Parathyroid adenoma (tissue), 2 donors: ENCODE results near the gene PACRG.

Experiments
- H2AFZ ChIP-seq: fragments of 300-600 bp; sonication (generic); one replicate; pipeline ENCODE4 v1.7.0; 2017; ENCODE audit warnings: antibody characterized with exemption, mild to moderate bottlenecking
- H3K27ac ChIP-seq: fragments of 300-600 bp; sonication (generic); one replicate; pipeline ENCODE4 v1.7.0; 2017
- H3K27me3 ChIP-seq: fragments of 300-600 bp; sonication (generic); one replicate; pipeline ENCODE4 v1.7.0; 2017; ENCODE audit warnings: low read length; ENCODE audit not compliant: control insufficient read depth, insufficient read depth
- H3K36me3 ChIP-seq: fragments of 300-600 bp; sonication (generic); one replicate; pipeline ENCODE4 v1.7.0; 2017; ENCODE audit warnings: low read length; ENCODE audit not compliant: control insufficient read depth, insufficient read depth
- H3K4me1 ChIP-seq: fragments of 300-600 bp; sonication (generic); one replicate; pipeline ENCODE4 v1.7.0; 2017; ENCODE audit warnings: control low read depth
- H3K4me2 ChIP-seq: fragments of 300-600 bp; sonication (generic); one replicate; pipeline ENCODE4 v1.7.0; 2017; ENCODE audit warnings: low read length
- H3K4me3 ChIP-seq: fragments of 300-600 bp; sonication (generic); one replicate; pipeline ENCODE4 v1.7.0; 2017; ENCODE audit warnings: low read depth, low read length
- H3K79me2 ChIP-seq: fragments of 300-600 bp; sonication (generic); one replicate; pipeline ENCODE4 v1.7.0; 2017; ENCODE audit warnings: control low read depth
- H3K9ac ChIP-seq: fragments of 300-600 bp; sonication (generic); one replicate; pipeline ENCODE4 v1.7.0; 2017; ENCODE audit warnings: mild to moderate bottlenecking
- H3K9me3 ChIP-seq: fragments of 300-600 bp; sonication (generic); one replicate; pipeline ENCODE4 v1.7.0; 2017; ENCODE audit warnings: low read length; ENCODE audit not compliant: control insufficient read depth
- CTCF ChIP-seq: fragments of 300-600 bp; sonication (generic); IDR thresholded peaks from one replicate; pipeline ENCODE4 v1.7.0; 2017; ENCODE audit warnings: antibody characterized with exemption, mild to moderate bottlenecking
- donor health status: primary hyperparathyroidism.

PACRG gene

GRCh38 chr6:163121270-163121669, 393.5 kb downstream of the PACRG start:
- no peak overlapping the region for H3K4me3 ChIP-seq
- no peaks in the 10 kb centered on the region for H3K9me3 ChIP-seq
- H3K9ac ChIP-seq, result no peak overlapping the region
- H2AFZ ChIP-seq, result no peak overlapping the region
- H3K27ac ChIP-seq, result no peak overlapping the region
- no peaks in the 10 kb centered on the region for H3K79me2 ChIP-seq
- TF ChIP-seq CTCF, result no peak
- no peaks in the 10 kb centered on the region for H3K4me1 ChIP-seq
- H3K4me2 ChIP-seq, result no peak overlapping the region
- no peaks in the 10 kb centered on the region for H3K27me3 ChIP-seq
- no peaks in the 10 kb centered on the region for H3K36me3 ChIP-seq

GRCh38 chr6:163122365-163122764, 394.6 kb downstream of the PACRG start:
- Histone ChIP-seq H3K9ac (no peak overlapping the region), H2AFZ (no peak overlapping the region), H3K4me2 (no peak overlapping the region), H3K36me3 (no peaks in the 10 kb centered on the region), H3K9me3 (no peaks in the 10 kb centered on the region), H3K27ac (no peak overlapping the region), H3K4me3 (no peak overlapping the region), H3K79me2 (no peaks in the 10 kb centered on the region), H3K27me3 (no peaks in the 10 kb centered on the region), H3K4me1 (no peaks in the 10 kb centered on the region)
- TF ChIP-seq CTCF, result no peak

GRCh38 chr6:163123098-163123497, 395.3 kb downstream of the PACRG start:
- H3K27me3 ChIP-seq, result no peaks in the 10 kb centered on the region
- H2AFZ ChIP-seq, result no peak overlapping the region
- H3K4me2 ChIP-seq, result no peak overlapping the region
- no peak overlapping the region for H3K27ac ChIP-seq
- no peak overlapping the region for H3K9ac ChIP-seq
- H3K4me3 ChIP-seq, result no peak overlapping the region
- TF ChIP-seq CTCF, result no peak
- no peaks in the 10 kb centered on the region for H3K79me2 ChIP-seq
- no peaks in the 10 kb centered on the region for H3K4me1 ChIP-seq
- H3K9me3 ChIP-seq, result no peaks in the 10 kb centered on the region
- no peaks in the 10 kb centered on the region for H3K36me3 ChIP-seq

- Histone ChIP-seq H2AFZ (no peak overlapping the region), H3K4me1 (no peaks in the 10 kb centered on the region), H3K27ac (no peak overlapping the region), H3K36me3 (no peaks in the 10 kb centered on the region), H3K4me3 (no peak overlapping the region), H3K79me2 (no peaks in the 10 kb centered on the region), H3K27me3 (no peaks in the 10 kb centered on the region), H3K9me3 (no peaks in the 10 kb centered on the region), H3K4me2 (no peak overlapping the region), H3K9ac (no peak overlapping the region)
- no peak for TF ChIP-seq CTCF
Observed at GRCh38 chr6:163126741-163127140, 399.0 kb downstream of the PACRG start.

GRCh38 chr6:163127587-163127986, 399.8 kb downstream of the PACRG start:
- Histone ChIP-seq H3K27me3 (no peaks in the 10 kb centered on the region), H3K79me2 (no peaks in the 10 kb centered on the region), H3K36me3 (no peaks in the 10 kb centered on the region), H3K4me2 (no peak overlapping the region), H3K9me3 (no peaks in the 10 kb centered on the region), H3K27ac (no peak overlapping the region), H3K9ac (no peak overlapping the region), H3K4me3 (no peak overlapping the region), H3K4me1 (no peaks in the 10 kb centered on the region), H2AFZ (no peak overlapping the region)
- TF ChIP-seq CTCF, result no peak
